HepG2 (cell line): ENCODE results near the gene MDH2. TPM values are rescaled to one million over a fixed set of nuclear protein-coding genes. Genes with fewer than 3 reads are reported as not detected.

ENCODE experiments used
- DNMT1 ChIP-seq: sonication (generic); formaldehyde crosslinking; IDR thresholded peaks from 2 replicates; pipeline ENCODE4 v1.5.1; 2020; ENCODE audit warnings: mild to moderate bottlenecking, missing genetic modification reagents
- GFI1 ChIP-seq: sonication (generic); formaldehyde crosslinking; IDR thresholded peaks from 2 replicates; pipeline ENCODE4 v1.5.0; 2020; ENCODE audit warnings: missing genetic modification reagents, mild to moderate bottlenecking, borderline replicate concordance
- GPN1 ChIP-seq: sonication (generic); formaldehyde crosslinking; IDR thresholded peaks from 2 replicates; pipeline ENCODE4 v1.5.1; 2020; ENCODE audit warnings: missing genetic modification reagents, borderline replicate concordance
- HDAC1 ChIP-seq: sonication (generic); formaldehyde crosslinking; IDR thresholded peaks from 2 replicates; pipeline ENCODE4 v1.5.1; 2020; ENCODE audit warnings: mild to moderate bottlenecking, missing genetic modification reagents
- KDM2A ChIP-seq: sonication (generic); formaldehyde crosslinking; IDR thresholded peaks from 2 replicates; pipeline ENCODE4 v1.4.0; 2020; ENCODE audit warnings: low read depth, missing genetic modification reagents, borderline replicate concordance
- KLF12 ChIP-seq: sonication (generic); formaldehyde crosslinking; IDR thresholded peaks from 2 replicates; pipeline ENCODE4 v1.4.0; 2020; ENCODE audit warnings: missing genetic modification reagents, borderline replicate concordance
- KLF16 ChIP-seq, 2 experiments: sonication (generic) in 1 of 2; formaldehyde crosslinking in 1 of 2; IDR thresholded peaks; 2 replicates each; pipeline versions ENCODE4 v1.6.1 to v1.8.0; 2016 to 2023; ENCODE audit warnings: missing genetic modification reagents in 2 of 2, missing compliant biosample characterization in 1 of 2
- NFKBIZ ChIP-seq: IDR thresholded peaks from 2 replicates; pipeline ENCODE4 v1.6.1; 2018; ENCODE audit warnings: missing genetic modification reagents, missing compliant biosample characterization
- SALL1 ChIP-seq: sonication (generic); formaldehyde crosslinking; IDR thresholded peaks from 2 replicates; pipeline ENCODE4 v1.8.0; 2022; ENCODE audit warnings: mild to moderate bottlenecking, missing genetic modification reagents
- SRSF9 ChIP-seq: fragments of 200-400 bp; formaldehyde crosslinking; IDR thresholded peaks from 2 replicates; pipeline ENCODE4 v1.6.1; 2018; ENCODE audit warnings: borderline replicate concordance, mild to moderate bottlenecking, low read depth, low read length; ENCODE audit not compliant: insufficient read depth, poor library complexity, severe bottlenecking
- SUZ12 ChIP-seq: fragments of 150-350 bp; IDR thresholded peaks from 2 replicates; pipeline ENCODE4 v1.6.1; 2014; ENCODE audit warnings: low read depth, low read length
- ZFY ChIP-seq: sonication (generic); formaldehyde crosslinking; IDR thresholded peaks from 2 replicates; pipeline ENCODE4 v1.4.0; 2020; ENCODE audit warnings: missing genetic modification reagents
- ZNF10 ChIP-seq: sonication (generic); formaldehyde crosslinking; IDR thresholded peaks from 2 replicates; pipeline ENCODE4 v1.4.0; 2020; ENCODE audit warnings: mild to moderate bottlenecking, low read depth, missing genetic modification reagents, borderline replicate concordance
- ZNF12 ChIP-seq: sonication (generic); formaldehyde crosslinking; IDR thresholded peaks from 2 replicates; pipeline ENCODE4 v1.5.0; 2020; ENCODE audit warnings: missing genetic modification reagents
- ZNF446 ChIP-seq: sonication (generic); formaldehyde crosslinking; IDR thresholded peaks from 2 replicates; pipeline ENCODE4 v1.5.0; 2020; ENCODE audit warnings: mild to moderate bottlenecking, missing genetic modification reagents
- ZNF776 ChIP-seq: sonication (generic); formaldehyde crosslinking; IDR thresholded peaks from 2 replicates; pipeline ENCODE4 v1.4.0; 2020; ENCODE audit warnings: mild to moderate bottlenecking, missing genetic modification reagents
- ZSCAN25 ChIP-seq: sonication (generic); formaldehyde crosslinking; IDR thresholded peaks from 2 replicates; pipeline ENCODE4 v1.8.0; 2022; ENCODE audit warnings: mild to moderate bottlenecking, missing genetic modification reagents
- polyA plus RNA-seq, 8 experiments: library from polyadenylated mRNA; depleted of rRNA in 3 of 8; stranded (reverse) in 7 of 8; unstranded in 1 of 8; fragments of >200 nt; fragmentation: Illumina TruSeq in 4 of 8; extraction: Trizol in 4 of 8; gene quantifications; 2 replicates each; pipeline versions ENCODE4 v1.2.1 to v1.2.3, GENCODE V29; 2011 to 2016; ENCODE audit warnings: low read depth in 4 of 8, missing spikeins in 1 of 8, mixed read lengths in 1 of 8; ENCODE audit not compliant: insufficient read depth in 1 of 8
- total RNA-seq, 5 experiments: library from RNA; depleted of rRNA; stranded (reverse); fragments of >200 nt; fragmentation: Illumina TruSeq; extraction: Trizol; gene quantifications; 2 replicates each; pipeline ENCODE4 v1.2.3, GENCODE V29; 2016; ENCODE audit warnings: low read depth in 1 of 5
- TF ChIP-seq, protein P1 (sequence below): sonication (generic); formaldehyde crosslinking; IDR thresholded peaks from 2 replicates; pipeline ENCODE4 v1.5.0; 2020; ENCODE audit warnings: mild to moderate bottlenecking, missing genetic modification reagents
- TF ChIP-seq, protein P2 (sequence below): sonication (generic); formaldehyde crosslinking; IDR thresholded peaks from 2 replicates; pipeline ENCODE4 v1.4.0; 2020; ENCODE audit warnings: missing genetic modification reagents
- TF ChIP-seq, protein P3 (sequence below): sonication (generic); formaldehyde crosslinking; IDR thresholded peaks from 2 replicates; pipeline ENCODE4 v1.4.0; 2020; ENCODE audit warnings: missing genetic modification reagents, borderline replicate concordance
- TF ChIP-seq, protein P4 (sequence below): sonication (generic); formaldehyde crosslinking; IDR thresholded peaks from 2 replicates; pipeline ENCODE4 v1.4.0; 2020; ENCODE audit warnings: low read depth, mild to moderate bottlenecking, missing genetic modification reagents

Gene MDH2
- total and polyA plus RNA-seq, 2 of the 13 experiments (the other 11 are each of a cell fraction or from before 2014, with no cell fraction given), result 81.4 to 90.3 TPM

DNA sequence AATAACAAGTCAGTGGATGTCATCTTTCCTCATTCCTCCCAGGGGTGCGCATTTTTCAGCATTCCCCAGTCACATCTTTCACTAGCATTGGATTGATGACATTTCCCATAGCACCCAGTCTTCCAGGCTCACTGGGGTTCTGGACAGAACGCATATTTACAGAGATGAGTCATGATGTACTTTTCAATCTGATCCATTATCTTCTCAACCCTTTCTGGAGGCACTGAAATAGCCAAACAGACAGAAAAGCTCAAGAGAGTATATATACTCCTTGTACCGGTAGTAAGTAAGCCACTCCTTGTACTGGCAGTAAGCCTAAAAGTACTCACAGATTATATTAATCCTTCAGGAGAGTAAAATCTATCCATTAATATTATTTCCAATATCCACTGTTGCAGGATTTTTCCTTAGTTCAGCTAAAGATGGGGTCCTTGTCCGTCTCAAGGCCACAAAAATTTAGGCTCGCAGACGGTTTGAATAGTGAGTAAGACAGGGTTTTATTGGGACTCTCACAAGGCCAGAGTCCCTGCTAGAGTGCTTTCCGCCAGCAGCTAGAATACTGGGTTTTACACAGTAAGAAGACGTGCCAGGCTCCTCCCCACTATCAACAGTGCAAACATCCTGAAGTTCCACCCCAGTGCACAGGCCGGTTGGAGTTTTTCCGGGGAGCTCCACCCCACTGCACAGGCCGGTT is 60.8 kb downstream of the MDH2 start (continued):
- TF ChIP-seq, protein P1, sequence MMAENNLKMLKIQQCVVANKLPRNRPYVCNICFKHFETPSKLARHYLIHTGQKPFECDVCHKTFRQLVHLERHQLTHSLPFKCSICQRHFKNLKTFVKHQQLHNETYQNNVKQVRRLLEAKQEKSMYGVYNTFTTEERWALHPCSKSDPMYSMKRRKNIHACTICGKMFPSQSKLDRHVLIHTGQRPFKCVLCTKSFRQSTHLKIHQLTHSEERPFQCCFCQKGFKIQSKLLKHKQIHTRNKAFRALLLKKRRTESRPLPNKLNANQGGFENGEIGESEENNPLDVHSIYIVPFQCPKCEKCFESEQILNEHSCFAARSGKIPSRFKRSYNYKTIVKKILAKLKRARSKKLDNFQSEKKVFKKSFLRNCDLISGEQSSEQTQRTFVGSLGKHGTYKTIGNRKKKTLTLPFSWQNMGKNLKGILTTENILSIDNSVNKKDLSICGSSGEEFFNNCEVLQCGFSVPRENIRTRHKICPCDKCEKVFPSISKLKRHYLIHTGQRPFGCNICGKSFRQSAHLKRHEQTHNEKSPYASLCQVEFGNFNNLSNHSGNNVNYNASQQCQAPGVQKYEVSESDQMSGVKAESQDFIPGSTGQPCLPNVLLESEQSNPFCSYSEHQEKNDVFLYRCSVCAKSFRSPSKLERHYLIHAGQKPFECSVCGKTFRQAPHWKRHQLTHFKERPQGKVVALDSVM (CRISPR knock-in tag), result no peak
- no peak for TF ChIP-seq SUZ12
- TF ChIP-seq, protein P2, sequence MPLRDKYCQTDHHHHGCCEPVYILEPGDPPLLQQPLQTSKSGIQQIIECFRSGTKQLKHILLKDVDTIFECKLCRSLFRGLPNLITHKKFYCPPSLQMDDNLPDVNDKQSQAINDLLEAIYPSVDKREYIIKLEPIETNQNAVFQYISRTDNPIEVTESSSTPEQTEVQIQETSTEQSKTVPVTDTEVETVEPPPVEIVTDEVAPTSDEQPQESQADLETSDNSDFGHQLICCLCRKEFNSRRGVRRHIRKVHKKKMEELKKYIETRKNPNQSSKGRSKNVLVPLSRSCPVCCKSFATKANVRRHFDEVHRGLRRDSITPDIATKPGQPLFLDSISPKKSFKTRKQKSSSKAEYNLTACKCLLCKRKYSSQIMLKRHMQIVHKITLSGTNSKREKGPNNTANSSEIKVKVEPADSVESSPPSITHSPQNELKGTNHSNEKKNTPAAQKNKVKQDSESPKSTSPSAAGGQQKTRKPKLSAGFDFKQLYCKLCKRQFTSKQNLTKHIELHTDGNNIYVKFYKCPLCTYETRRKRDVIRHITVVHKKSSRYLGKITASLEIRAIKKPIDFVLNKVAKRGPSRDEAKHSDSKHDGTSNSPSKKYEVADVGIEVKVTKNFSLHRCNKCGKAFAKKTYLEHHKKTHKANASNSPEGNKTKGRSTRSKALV (CRISPR knock-in tag), result no peak
- no peak for TF ChIP-seq ZSCAN25 (CRISPR knock-in tag)
- no peak for TF ChIP-seq GFI1
- 0 out of 2 replicates have a peak, but pooled peaks have one; percentile 9 for TF ChIP-seq ZNF12
- TF ChIP-seq KLF12 (CRISPR knock-in tag), result no peak
- TF ChIP-seq KLF16 (CRISPR knock-in tag; IDR thresholded peaks at IDR 0.05), result 0 out of 4 replicates have a peak, but pooled peaks of 1 of the 2 experiments have one; percentile 28
- TF ChIP-seq DNMT1 (CRISPR knock-in tag), result no peak
- TF ChIP-seq ZNF446, result 0 out of 2 replicates have a peak, but pooled peaks have one; percentile 28
- no peak for TF ChIP-seq ZNF776 (CRISPR knock-in tag)
- no peak for TF ChIP-seq SRSF9
- TF ChIP-seq, protein P3, sequence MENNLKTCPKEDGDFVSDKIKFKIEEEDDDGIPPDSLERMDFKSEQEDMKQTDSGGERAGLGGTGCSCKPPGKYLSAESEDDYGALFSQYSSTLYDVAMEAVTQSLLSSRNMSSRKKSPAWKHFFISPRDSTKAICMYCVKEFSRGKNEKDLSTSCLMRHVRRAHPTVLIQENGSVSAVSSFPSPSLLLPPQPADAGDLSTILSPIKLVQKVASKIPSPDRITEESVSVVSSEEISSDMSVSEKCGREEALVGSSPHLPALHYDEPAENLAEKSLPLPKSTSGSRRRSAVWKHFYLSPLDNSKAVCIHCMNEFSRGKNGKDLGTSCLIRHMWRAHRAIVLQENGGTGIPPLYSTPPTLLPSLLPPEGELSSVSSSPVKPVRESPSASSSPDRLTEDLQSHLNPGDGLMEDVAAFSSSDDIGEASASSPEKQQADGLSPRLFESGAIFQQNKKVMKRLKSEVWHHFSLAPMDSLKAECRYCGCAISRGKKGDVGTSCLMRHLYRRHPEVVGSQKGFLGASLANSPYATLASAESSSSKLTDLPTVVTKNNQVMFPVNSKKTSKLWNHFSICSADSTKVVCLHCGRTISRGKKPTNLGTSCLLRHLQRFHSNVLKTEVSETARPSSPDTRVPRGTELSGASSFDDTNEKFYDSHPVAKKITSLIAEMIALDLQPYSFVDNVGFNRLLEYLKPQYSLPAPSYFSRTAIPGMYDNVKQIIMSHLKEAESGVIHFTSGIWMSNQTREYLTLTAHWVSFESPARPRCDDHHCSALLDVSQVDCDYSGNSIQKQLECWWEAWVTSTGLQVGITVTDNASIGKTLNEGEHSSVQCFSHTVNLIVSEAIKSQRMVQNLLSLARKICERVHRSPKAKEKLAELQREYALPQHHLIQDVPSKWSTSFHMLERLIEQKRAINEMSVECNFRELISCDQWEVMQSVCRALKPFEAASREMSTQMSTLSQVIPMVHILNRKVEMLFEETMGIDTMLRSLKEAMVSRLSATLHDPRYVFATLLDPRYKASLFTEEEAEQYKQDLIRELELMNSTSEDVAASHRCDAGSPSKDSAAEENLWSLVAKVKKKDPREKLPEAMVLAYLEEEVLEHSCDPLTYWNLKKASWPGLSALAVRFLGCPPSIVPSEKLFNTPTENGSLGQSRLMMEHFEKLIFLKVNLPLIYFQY, result 0 out of 2 replicates have a peak, but pooled peaks have one; percentile 51
- TF ChIP-seq, protein P4, sequence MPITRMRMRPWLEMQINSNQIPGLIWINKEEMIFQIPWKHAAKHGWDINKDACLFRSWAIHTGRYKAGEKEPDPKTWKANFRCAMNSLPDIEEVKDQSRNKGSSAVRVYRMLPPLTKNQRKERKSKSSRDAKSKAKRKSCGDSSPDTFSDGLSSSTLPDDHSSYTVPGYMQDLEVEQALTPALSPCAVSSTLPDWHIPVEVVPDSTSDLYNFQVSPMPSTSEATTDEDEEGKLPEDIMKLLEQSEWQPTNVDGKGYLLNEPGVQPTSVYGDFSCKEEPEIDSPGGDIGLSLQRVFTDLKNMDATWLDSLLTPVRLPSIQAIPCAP (CRISPR knock-in tag), result no peak
- no peak for TF ChIP-seq HDAC1 (CRISPR knock-in tag)
- TF ChIP-seq KDM2A (CRISPR knock-in tag), result no peak
- TF ChIP-seq GPN1 (CRISPR knock-in tag), result no peak
- no peak for TF ChIP-seq ZNF10
- TF ChIP-seq SALL1, result peak; percentile 66; the same call in 1 of the 2 replicates
- TF ChIP-seq NFKBIZ (CRISPR knock-in tag), result 0 out of 2 replicates have a peak, but pooled peaks have one; percentile 18
- peak; percentile 60 for TF ChIP-seq ZFY (CRISPR knock-in tag)
